Measurements from ENCODE around the gene C3AR1.

- no peak for TF ChIP-seq EZH2 (IDR thresholded peaks at IDR 0.05)
- TF ChIP-seq FOXP2 (optimal IDR thresholded peaks at IDR 0.05; ENCODE audit: control extremely low read depth, extremely low read length, insufficient read depth), result no peak
- no peak for TF ChIP-seq POLR2AphosphoS5 (IDR thresholded peaks at IDR 0.05; ENCODE audit: borderline replicate concordance, low read depth, low read length)
Observed at GRCh38 chr12:8035440-8036010, 30.6 kb downstream of the C3AR1 start.

All from SK-N-MC (cell line).